ENCODE data around the gene CST6.

The CST6 gene

GRCh38 chr11:66037327-66037726, 25.5 kb downstream of the CST6 start:
- no peak overlapping the region for H3K27ac ChIP-seq (ENCODE audit: low read depth, low read length, severe bottlenecking)
- WGBS, 2 experiments (ENCODE audit: insufficient coverage in 2 of 2), result 87 to 97% methylated on average over 3 of the region's 3 CpGs
- H3K4me1 ChIP-seq (ENCODE audit: control insufficient read depth, insufficient read depth, low read length, poor library complexity, severe bottlenecking), result no peaks in the 10 kb centered on the region
- H3K36me3 ChIP-seq (ENCODE audit: control insufficient read depth, insufficient read depth, low read length), result no peaks in the 10 kb centered on the region
- H3K4me3 ChIP-seq (ENCODE audit: extremely low read depth, insufficient read depth, low read length, poor library complexity, severe bottlenecking), result no peak overlapping the region
- no peaks in the 10 kb centered on the region for H3K9me3 ChIP-seq (ENCODE audit: control insufficient read depth, low read length)

GRCh38 chr11:66039765-66040164, 28.0 kb downstream of the CST6 start:
- Histone ChIP-seq H3K9me3 (ENCODE audit: control insufficient read depth, low read length) (no peaks in the 10 kb centered on the region), H3K27ac (ENCODE audit: low read depth, low read length, severe bottlenecking) (no peak overlapping the region), H3K4me3 (ENCODE audit: extremely low read depth, insufficient read depth, low read length, poor library complexity, severe bottlenecking) (no peak overlapping the region), H3K36me3 (ENCODE audit: control insufficient read depth, insufficient read depth, low read length) (no peaks in the 10 kb centered on the region), H3K4me1 (ENCODE audit: control insufficient read depth, insufficient read depth, low read length, poor library complexity, severe bottlenecking) (no peaks in the 10 kb centered on the region)
- WGBS, 2 experiments (ENCODE audit: insufficient coverage in 2 of 2), result 92 to 93% methylated on average over 3 of the region's 3 CpGs

- H3K27ac ChIP-seq (ENCODE audit: low read depth, low read length, severe bottlenecking), result no peak overlapping the region
- H3K4me3 ChIP-seq (ENCODE audit: extremely low read depth, insufficient read depth, low read length, poor library complexity, severe bottlenecking), result no peak overlapping the region
- H3K4me1 ChIP-seq (ENCODE audit: control insufficient read depth, insufficient read depth, low read length, poor library complexity, severe bottlenecking), result no peaks in the 10 kb centered on the region
- 96% methylated on average over 78 to 79 of the region's 81 CpGs for WGBS, 2 experiments (ENCODE audit: insufficient coverage in 2 of 2)
- no peaks in the 10 kb centered on the region for H3K36me3 ChIP-seq (ENCODE audit: control insufficient read depth, insufficient read depth, low read length)
- no peaks in the 10 kb centered on the region for H3K9me3 ChIP-seq (ENCODE audit: control insufficient read depth, low read length)
These were observed 30.6 kb downstream of the CST6 start for GRCh38 chr11:66042227-66042995.

GRCh38 chr11:66042996-66043906, 31.4 kb downstream of the CST6 start:
- Histone ChIP-seq H3K36me3 (ENCODE audit: control insufficient read depth, insufficient read depth, low read length) (no peaks in the 10 kb centered on the region), H3K4me3 (ENCODE audit: extremely low read depth, insufficient read depth, low read length, poor library complexity, severe bottlenecking) (no peak overlapping the region)
- WGBS, 2 experiments (ENCODE audit: insufficient coverage in 2 of 2), result 96 to 98% methylated on average over 77 to 84 of the region's 88 CpGs

GRCh38 chr11:66044757-66045156, 32.9 kb downstream of the CST6 start:
- Histone ChIP-seq H3K36me3 (ENCODE audit: control insufficient read depth, insufficient read depth, low read length) (no peaks in the 10 kb centered on the region), H3K4me1 (ENCODE audit: control insufficient read depth, insufficient read depth, low read length, poor library complexity, severe bottlenecking) (no peaks in the 10 kb centered on the region), H3K27ac (ENCODE audit: low read depth, low read length, severe bottlenecking) (no peak overlapping the region), H3K4me3 (ENCODE audit: extremely low read depth, insufficient read depth, low read length, poor library complexity, severe bottlenecking) (no peak overlapping the region), H3K9me3 (ENCODE audit: control insufficient read depth, low read length) (no peaks in the 10 kb centered on the region)
- WGBS, 2 experiments (ENCODE audit: insufficient coverage in 2 of 2), result 80 to 84% methylated on average over 5 to 6 of the region's 6 CpGs

More at GRCh38 chr11:66042996-66043906, 31.4 kb downstream of the CST6 start:
- H3K4me1 ChIP-seq (ENCODE audit: control insufficient read depth, insufficient read depth, low read length, poor library complexity, severe bottlenecking), result no peaks in the 10 kb centered on the region
- no peak overlapping the region for H3K27ac ChIP-seq (ENCODE audit: low read depth, low read length, severe bottlenecking)
- H3K9me3 ChIP-seq (ENCODE audit: control insufficient read depth, low read length), result no peaks in the 10 kb centered on the region

GRCh38 chr11:66045177-66045639, 33.4 kb downstream of the CST6 start:
- Histone ChIP-seq H3K36me3 (ENCODE audit: control insufficient read depth, insufficient read depth, low read length) (no peaks in the 10 kb centered on the region), H3K4me1 (ENCODE audit: control insufficient read depth, insufficient read depth, low read length, poor library complexity, severe bottlenecking) (no peaks in the 10 kb centered on the region), H3K4me3 (ENCODE audit: extremely low read depth, insufficient read depth, low read length, poor library complexity, severe bottlenecking) (no peak overlapping the region), H3K27ac (ENCODE audit: low read depth, low read length, severe bottlenecking) (no peak overlapping the region), H3K9me3 (ENCODE audit: control insufficient read depth, low read length) (no peaks in the 10 kb centered on the region)
- WGBS, 2 experiments (ENCODE audit: insufficient coverage in 2 of 2), result 11 to 30% methylated on average over 7 to 8 of the region's 11 CpGs

GRCh38 chr11:66046901-66047300, 35.1 kb downstream of the CST6 start:
- H3K9me3 ChIP-seq (ENCODE audit: control insufficient read depth, low read length), result no peaks in the 10 kb centered on the region
- 100% methylated on average over 3 of the region's 3 CpGs; no CpG with 5 or more reads in 1 of the 2 experiments for WGBS, 2 experiments (ENCODE audit: insufficient coverage in 2 of 2)
- H3K4me1 ChIP-seq (ENCODE audit: control insufficient read depth, insufficient read depth, low read length, poor library complexity, severe bottlenecking), result peaks cover 10% of the 10 kb centered on the region
- no peak overlapping the region for H3K4me3 ChIP-seq (ENCODE audit: extremely low read depth, insufficient read depth, low read length, poor library complexity, severe bottlenecking)
- H3K36me3 ChIP-seq (ENCODE audit: control insufficient read depth, insufficient read depth, low read length), result no peaks in the 10 kb centered on the region
- H3K27ac ChIP-seq (ENCODE audit: low read depth, low read length, severe bottlenecking), result no peak overlapping the region

- Histone ChIP-seq H3K36me3 (ENCODE audit: control insufficient read depth, insufficient read depth, low read length) (no peaks in the 10 kb centered on the region), H3K27ac (ENCODE audit: low read depth, low read length, severe bottlenecking) (no peak overlapping the region), H3K4me1 (ENCODE audit: control insufficient read depth, insufficient read depth, low read length, poor library complexity, severe bottlenecking) (peaks cover 10% of the 10 kb centered on the region), H3K9me3 (ENCODE audit: control insufficient read depth, low read length) (no peaks in the 10 kb centered on the region), H3K4me3 (ENCODE audit: extremely low read depth, insufficient read depth, low read length, poor library complexity, severe bottlenecking) (peak overlapping the region; percentile 43)
- 85 to 94% methylated on average over 11 of the region's 11 CpGs for WGBS, 2 experiments (ENCODE audit: insufficient coverage in 2 of 2)
These were observed 35.9 kb downstream of the CST6 start for GRCh38 chr11:66047541-66048365.

GRCh38 chr11:66048547-66049323, 36.9 kb downstream of the CST6 start, which contains the start of gene GAL3ST3:
GAL3ST3 (minus strand) TSS chr11:66049161; CDS start chr11:66045415, 3,746 bp downstream.
- H3K4me3 ChIP-seq (ENCODE audit: extremely low read depth, insufficient read depth, low read length, poor library complexity, severe bottlenecking), result peak within 1 kb of the TSS; percentile 43
- H3K4me1 ChIP-seq (ENCODE audit: control insufficient read depth, insufficient read depth, low read length, poor library complexity, severe bottlenecking), result peaks cover 17% of the 10 kb centered on the region
- WGBS, 2 experiments (ENCODE audit: insufficient coverage in 2 of 2), result 2 to 13% methylated on average over 7 to 11 of the region's 39 CpGs
- H3K9me3 ChIP-seq (ENCODE audit: control insufficient read depth, low read length), result no peaks in the 10 kb centered on the region
- H3K27ac ChIP-seq (ENCODE audit: low read depth, low read length, severe bottlenecking), result no peak within 1 kb of the TSS
- peaks cover 7% of the 10 kb centered on the region for H3K36me3 ChIP-seq (ENCODE audit: control insufficient read depth, insufficient read depth, low read length)
